Fibroblast of skin of left quadriceps (primary cell): ENCODE results near the gene BLOC1S3.

Experiments
- DNase-seq, 2 experiments: peaks; one replicate each; pipeline ENCODE4 v3.0.0-alpha.2; 2013; ENCODE audit warnings: low read depth in 2 of 2

The BLOC1S3 gene

DNA sequence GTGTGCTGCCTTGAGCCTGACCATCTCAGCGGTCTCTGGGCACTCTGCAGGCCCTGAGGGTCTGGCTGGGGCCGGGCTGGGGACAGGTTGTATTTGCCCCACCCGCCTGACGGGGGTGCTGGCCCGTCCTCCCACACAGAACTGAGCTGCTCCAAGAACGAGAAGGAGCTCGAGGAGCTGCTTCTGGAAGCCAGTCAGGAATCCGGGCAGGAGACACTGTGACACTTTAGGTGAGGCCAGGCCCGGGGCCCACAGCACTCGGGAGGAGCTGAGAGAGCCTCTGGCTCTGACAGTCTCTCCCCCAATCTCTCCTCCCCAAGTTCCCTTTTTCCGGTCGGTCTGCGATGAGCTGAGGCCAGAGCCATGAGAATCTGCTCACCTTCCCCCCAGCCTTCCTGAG lies 32.3 kb upstream of the BLOC1S3 start:
- DNase-seq: no peak

DNA sequence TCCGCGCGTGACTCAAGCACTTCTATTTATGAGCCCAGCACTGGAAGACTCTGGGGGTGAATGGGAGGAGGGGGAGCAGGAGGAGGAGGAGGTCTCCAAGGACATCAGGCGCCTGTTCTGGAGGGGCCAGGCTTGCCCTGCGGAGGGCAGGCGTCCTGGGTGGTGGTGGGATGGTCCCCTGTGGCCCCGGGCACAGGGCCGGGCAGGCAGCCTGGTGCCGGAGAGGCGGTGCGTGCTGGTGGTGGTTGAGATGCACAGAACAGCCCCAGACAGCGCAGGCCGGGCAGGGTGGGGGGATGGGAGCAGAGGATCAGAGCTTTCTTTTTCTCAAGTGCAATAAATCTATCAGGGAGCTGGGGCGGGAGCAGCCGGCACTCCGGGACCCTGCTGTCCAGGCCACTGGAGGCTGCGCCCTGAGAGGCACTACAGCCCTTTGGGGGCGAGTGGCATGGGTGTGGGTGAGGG lies 31.8 kb upstream of the BLOC1S3 start:
- no peak for DNase-seq

DNA sequence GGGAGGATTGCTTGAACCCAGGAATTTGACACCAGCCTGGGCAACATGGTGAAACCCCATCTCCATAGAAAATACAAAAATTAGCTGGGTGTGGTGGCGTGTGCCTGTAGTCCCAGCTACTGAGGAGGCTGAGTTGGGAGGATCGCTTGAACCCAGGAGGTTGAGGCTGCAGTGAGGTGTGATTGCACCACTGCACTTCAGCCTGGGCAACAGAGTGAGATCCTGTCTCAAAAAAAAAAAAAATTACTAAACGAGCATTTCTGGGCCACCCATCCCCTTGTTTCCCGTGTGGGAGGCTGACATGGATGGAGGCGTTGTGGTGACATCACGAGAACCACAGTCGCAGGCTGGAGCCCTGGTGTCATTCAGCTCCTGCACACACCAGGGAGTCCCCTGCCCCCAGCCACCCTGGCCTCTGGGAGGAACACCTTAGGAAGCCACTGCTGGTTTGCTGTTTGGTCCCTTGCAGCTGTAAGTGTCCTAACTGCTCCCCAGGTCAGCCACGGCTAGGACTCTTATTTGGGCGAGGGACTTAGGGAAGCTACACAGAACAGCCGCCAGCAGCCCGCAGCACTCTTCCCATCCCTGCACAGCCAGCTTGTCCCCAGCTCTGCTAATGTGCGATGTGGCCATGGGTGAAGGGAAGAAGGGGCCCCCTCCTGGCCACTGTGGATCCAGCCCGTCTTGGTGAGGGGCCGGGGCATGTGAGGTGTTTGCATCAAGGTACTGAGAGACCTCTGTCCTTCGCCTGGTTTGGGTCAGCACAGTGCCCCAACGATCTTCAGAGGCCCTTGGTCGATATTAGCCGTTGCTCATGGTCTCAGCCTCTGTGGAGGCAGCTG lies 30.5 kb upstream of the BLOC1S3 start:
- no peak for DNase-seq

DNA sequence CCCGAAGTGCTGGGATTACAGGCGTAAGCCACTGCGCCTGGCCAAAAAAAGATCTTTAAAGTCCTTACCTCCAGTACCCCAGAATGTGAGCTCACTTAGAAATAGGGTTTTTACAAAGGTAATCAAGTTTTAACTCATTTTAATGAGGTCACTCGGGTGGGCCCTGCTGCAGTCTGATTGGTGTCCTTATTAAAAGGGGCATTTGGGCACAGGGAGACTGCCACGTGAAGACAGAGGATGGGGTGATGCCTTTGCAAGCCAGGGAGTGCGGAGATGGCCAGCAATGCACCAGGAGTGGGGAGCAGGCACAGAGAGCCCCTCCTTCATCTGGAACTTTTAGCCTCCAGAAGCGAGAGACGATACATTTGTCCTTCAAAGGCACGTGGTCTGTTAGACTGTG lies 29.5 kb upstream of the BLOC1S3 start:
- DNase-seq: no peak

DNA sequence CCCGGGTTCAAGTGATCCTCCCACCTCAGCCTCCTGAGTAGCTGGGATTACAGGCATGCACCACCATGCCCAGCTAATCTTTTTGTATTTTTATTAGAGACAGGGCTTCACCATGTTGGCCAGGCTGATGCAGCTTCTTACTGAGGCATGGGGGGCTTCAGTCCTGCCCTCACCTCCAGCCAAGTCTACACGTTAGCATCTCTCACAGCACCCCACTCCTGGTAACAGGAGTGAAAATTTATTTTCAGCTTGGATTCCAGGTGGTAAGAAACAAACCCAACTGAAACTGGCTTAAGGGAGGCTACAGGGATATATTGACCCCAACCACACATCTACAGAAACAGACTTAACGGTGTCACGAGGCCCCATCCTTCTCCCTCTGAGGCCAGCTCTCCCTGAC lies 28.4 kb upstream of the BLOC1S3 start:
- DNase-seq: no peak

DNA sequence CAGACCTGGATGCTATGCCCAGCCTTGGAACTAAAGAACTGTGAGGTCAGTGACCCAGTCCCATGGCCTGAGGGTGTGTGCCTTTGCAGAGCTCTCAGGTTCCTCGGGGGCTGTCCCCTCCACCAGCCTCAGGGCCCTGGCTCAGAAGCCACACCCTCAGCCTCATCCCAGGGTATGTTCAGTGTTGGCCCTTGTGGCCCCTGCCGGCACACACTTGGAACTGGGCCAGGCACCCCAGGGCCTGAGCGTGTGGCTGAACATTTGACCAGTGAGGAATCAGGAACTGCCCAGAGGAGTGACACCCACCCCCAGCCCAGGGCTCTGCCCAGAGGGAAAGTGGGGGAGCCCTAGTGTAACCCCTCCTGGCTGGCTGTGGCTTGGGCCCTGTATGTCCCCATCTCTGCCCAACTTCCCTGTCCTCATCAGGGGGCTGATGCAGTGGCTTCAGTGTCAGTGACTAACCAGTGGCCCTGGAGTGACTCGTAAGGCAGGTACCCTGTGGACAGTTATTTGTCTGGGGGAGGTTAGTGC lies 27.8 kb upstream of the BLOC1S3 start:
- no peak for DNase-seq

DNA sequence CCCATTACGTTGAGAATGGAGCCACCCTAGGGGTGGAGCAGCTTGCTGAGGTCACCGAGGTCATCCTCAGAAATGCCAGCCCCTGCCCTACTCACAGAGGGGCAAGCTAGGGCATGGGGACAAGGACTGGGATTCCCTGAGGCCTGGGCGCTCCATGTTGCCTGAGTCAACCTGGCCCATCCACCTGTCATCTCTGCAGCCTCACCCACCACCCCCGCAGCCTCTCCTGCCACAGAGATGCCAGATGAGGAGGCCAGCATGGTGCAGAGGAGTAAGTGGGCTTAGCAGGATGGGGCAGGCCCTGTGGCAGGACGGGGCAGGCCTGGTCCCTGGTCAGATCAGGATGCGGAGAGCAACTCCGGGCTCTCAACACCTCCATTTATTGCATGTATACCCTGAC lies 27.3 kb upstream of the BLOC1S3 start:
- DNase-seq: no peak

DNA sequence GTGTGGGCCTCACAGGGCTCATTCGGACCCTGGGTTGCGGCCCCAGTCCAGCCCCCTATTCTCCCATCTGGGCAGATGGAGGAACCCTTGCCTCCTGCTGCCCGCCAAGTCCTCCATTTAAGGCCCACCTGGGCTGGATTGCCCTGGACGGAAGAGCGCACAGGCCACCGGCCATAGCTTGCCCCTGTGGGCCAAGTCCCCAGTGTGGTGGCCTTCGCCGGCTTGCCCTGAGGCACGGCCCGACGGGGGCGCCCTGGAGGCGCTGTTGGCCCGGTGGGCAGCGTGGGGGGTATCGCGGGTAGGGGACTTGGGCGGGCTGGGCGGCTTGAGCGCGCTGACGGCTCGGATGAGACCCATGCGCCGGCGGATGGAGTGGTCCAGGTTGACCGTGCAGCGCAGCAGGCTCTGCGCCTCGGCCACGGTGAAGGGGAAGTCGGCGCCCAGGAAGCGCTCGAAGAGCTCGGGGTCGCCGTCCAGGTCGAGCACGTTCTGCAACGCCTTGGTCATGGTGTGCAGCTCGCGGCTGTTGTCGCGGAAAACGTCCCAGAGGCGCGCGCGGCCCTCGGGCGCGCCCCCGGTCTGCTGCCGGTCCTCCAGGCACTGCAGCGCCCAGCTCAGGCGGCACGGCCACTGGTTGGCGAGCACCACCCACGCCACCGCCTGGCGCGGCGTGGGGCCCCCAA lies 26.6 kb upstream of the BLOC1S3 start:
- no peak for DNase-seq

DNA sequence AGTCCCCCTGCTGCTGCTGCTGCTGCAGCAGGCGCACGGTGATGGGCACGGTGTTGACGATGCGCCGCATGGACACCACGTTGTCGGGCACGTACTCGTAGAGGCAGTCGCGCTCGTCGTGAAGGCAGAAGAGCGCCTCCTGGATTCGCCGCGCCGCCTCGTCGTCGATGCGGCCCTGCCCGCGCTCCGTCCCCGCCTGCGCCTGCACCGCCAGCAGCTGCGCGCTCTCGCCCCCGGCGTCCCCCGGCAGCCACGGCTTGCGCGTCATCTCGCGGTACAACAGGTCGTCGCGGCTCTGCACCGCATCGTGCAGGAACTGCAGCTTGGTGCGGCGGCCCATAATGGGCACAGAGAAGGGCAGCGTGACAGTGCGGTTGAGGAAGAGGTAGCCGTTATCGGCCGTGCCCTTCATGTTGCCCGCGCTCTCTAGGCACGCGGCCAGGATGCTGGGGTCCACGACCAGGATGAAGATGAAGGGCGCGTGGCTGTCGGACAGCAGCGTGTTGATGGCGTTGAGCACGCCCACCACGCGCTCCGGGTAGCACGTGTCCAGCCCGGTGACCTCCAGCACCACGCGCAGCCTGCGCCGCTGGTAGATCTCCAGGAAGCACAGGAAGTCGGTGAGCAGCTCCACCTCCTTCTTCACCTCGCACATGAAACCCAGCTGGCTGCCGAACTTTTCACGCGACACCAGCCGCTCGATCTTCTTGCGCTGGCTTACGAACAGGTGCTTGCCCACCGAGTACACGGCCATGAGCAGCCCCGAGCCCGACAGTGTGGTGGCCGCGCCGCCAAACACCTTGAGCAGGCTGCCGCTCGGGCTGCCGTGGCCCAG lies 25.9 kb upstream of the BLOC1S3 start:
- no peak for DNase-seq

DNA sequence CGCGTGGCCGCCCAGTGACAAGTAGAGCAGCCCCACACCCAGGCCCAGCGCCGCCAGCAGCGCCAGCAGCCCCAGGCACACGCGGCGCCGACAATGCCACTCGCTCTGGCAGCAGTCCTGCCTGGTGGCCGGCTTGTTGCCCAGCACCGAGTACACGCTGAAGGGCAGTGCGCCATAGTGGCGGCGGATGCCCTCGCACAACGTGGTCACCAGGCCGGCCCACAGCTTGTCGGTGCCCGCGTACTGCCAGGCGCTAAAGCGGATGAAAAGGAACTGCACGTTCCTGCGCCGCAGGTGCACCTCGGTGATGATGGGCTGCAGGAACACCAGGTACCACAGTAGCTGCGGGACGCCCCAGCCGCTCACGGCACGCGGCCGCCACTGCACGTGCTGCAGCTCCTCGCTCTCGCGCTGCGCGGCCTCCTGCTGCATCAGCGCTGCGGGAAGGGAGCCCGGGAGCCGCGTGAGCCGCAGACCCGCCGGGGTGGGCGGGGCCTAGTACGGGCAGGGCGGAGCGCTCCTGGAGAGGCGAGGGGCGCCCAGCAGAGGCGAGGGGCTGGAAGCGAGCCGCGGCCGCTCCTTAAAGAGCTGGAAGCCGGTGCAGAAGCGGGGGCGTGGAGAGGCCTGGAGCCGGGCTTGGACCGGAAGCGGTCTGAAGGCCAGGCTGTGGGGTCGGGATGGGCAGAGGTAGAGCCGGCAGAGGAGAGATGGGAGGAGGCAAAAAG lies 25.1 kb upstream of the BLOC1S3 start:
- no peak for DNase-seq

DNA sequence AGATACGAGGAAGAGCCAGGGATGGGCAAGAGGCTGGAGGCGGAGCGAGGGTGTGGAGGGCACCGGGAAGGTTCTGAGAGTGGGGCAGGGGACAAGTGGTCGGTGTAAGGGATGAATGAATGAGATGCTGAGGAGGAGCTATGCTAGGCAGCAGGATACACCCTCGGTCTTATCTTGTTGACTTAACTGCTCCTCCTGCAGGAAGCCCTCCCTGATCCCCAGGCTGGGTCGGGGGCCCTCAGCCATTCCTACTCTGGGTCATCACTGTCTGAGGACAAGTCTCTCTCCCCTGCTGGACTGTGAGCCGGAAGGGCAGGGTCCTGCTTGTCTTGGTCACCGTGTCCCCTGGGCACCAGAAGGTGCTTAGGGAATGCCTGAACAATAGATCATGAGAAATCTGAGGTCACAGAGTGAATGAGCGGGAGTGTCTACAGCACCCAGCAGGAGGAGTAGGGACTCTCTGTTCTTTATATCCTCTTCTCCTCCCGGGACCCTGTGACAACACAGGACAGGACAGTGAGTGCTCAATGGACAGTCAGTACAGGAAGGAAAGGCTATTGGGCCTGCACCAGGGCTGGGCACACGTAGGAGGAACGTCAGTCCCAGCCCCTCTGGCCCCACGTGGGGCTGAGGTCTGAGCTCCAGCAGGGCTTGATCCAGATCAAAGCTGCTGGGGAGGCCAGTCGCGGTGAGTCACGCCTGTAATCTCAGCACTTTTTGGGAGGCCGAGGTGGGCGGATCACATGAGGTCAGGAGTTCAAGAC lies 24.3 kb upstream of the BLOC1S3 start:
- DNase-seq: no peak

DNA sequence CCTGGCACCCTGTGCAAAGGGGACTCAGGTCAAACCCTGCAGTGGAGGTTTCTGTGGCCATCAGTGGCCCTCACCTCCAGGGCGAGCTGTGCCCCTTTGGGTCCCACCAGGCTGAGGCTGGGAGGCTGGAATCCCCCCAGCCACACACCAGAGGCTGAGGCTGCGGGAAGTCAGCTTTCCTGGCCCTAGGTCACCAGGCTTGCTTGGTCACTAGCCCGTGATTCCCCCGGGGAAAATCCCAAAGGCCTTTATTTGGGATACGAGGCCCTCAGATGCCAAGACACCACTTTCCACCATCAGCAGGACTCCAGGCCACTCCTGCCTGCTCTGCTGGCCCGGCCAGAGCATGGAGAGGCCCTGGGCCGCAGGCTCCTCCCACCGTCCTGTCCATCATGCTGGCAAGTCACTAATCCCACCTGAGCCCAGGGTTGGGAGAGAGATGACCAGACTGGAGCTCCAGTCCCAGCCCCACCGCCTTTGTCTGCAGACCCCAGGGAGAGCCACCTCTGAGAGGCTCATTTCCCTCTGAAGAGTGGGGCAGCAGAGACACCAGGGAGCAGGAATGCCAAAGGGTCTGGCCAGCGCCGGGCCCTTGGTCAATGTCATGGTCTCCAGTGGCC lies 22.5 kb upstream of the BLOC1S3 start:
- DNase-seq: no peak

DNA sequence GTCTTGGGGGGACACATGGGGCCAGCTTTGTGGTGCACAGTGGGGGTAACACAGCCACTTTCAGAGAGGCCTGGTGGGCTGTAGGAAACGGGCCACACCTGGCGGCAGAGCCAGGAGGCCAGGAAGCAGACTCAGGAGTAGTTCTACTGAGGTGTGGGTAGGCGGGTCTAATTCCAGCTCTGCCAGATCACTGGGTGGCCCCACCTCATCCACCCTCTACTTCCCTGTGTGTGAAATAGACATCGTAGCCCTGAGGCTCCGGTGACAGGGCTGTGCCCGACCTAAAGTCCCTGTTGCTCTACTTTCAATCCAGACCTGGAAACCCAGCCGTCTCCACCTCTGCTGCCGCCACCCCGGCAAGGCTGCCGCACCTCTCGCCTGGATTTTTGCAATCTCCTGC lies 21.8 kb upstream of the BLOC1S3 start:
- no peak for DNase-seq

DNA sequence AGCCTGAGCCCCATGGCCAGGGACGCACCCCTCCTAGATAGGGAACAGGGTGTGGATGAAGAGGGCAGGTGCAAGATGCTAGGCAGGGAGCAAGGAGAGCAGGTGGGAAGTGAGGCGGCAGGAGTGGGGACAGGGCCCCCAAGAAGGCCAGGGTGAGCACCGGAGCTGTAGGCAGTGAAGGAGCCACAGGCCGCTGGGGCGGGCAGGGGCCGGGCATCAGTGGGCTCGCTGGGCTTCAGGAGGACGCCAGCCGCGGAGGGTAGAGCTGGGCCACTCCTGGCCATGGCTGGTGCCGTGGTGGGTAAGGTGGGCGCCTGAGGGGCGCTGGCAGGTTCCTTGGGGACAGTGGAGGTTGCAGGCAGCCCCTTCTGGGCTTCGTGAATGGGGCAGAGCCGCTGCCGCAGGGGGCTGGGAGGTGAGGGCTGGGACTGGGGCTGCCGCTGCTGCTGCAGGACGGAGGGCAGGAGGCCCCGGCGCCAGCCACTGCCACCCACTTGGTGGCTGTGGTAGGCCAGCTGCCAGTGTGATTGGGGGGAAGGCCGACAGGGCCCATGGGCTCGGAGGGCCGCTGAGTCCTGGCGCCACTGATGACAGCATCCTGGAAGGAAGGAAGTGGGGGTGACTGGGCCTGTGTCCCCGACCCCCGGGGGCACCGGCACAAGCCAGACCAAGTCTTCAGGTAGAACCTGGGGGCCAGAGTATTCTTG lies 19.9 kb upstream of the BLOC1S3 start:
- no peak for DNase-seq

DNA sequence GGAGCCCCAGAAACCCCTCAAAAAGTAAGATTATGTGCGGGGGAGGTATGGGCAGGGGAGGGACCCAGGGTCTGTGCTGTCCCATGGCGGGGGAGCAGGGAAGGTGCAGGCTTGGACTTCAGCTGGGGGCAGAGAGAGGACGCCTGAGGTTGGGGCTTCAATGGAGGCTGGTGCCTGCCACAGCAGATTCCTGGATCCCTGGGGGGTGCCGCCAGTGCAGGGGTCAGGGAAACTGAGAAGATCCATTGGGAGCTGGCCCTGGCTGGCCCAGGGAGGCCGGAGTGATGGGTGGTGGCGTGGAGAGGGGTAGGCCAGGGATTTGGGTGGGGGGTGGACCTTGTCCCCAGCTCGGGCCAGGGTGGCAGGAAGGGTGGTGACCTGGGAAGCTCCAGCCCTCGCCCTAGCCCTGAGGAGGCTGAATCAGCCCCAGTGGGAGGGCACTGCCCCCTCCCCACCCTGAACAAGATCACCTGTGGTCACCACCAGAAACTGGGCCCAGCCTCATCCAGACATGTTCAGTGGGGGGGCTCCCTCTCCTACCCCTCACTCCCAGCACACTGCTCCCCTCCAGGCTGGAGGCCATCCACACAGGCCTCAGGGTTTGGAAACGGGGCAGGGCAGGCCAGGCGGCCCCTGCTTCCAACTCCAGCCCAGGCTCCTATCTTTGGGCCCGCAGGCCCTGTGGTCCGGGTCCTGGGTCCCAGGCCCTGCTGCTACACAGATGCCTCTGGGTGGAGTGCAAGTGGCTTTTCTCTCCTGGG lies 19.2 kb upstream of the BLOC1S3 start:
- DNase-seq: no peak

DNA sequence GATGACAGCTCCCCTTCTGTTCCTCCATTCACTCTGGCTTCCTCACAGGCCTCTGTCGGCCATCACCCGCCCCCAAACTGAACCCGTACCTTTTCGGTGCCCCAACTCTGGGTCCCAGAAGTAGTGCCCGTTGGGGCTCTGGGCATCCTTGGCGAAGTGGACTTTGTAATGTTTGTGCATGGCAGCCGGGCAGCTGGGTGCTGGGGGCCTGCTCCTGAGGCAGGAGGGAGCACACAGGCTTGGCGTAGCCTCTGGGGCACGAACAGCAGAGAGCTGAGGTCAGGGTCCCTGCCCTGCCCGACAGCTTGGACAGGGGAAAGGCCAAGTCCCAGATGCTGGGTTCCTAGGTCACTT lies 18.6 kb upstream of the BLOC1S3 start:
- DNase-seq: no peak

DNA sequence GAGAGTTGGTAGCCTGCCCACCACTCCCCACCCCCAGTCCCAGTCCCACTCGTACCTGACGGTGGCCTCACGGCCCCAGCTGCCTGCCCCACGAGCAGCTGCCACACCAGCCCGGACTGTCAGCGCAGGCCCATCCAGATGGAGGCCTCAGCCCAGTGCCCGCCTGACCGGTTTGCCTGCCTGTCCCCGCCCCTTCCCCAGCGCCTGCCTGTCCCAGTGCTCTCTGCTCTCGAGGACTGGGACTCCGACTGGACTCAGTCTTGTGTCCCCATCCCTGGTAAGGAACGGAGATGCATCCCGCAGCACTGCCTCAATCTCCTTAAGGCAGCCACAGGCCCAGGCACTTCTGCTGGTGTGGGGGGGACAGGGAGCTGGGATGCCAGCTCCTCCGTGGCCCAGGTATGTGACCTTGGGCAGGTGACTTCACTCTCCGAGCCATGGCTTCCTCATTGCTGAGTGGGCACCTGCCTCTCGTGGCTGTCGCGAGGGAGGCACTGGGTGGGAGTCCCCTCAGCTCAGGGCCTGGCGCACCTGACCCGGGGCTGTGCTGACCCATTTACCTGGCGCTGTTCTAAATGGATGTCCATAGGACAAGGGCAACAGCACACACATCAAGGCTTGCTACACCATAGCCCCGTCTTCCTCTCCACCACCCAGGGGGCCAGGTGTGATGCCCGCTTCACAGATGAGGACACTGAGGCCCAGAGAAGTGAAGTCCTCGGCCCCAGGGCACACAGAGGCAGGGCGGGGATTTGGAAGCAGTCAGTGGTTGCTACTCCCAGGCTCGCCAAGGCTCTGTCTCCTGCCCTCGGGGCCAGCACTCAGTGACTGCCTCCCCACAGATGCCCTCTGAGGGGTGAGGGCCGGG lies 17.5 kb upstream of the BLOC1S3 start, which contains the start of gene NKPD1:
Gene NKPD1 (minus strand): TSS at position 113 of the 868 bp plus-strand sequence. CDS start 832 bp downstream, outside the sequence.
- no peak for DNase-seq
